ENCODE data around the gene GFPT2.

GFPT2 gene

DNA sequence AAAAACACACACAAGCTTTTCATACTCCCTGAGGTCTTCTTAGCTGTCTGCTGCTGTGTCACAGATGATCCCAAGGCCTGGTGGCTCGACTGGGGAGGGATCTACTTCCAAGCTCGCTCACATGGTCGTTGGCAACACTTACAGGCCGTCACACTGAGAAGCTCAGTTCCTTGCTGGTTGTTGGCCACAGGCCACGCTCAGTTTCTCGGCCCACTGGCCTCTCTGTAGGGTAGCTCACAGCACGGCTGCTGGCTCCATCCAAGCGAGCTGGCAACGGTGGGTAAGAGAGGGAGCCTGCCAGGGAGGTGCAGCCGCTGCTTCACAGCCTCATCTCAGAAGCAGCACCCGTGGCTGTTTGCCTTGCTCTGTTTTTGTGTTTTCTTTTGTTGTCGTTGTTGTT, 43.8 kb upstream of the GFPT2 start:
- H3K27me3 ChIP-seq (ENCODE audit: insufficient read depth, low read length, poor library complexity): no peaks in the 10 kb centered on the region
- H3K18ac ChIP-seq (ENCODE audit: low read length): no peak overlapping the region
- no peaks in the 10 kb centered on the region for H3K79me1 ChIP-seq (ENCODE audit: low read length)
- H3K23ac ChIP-seq (ENCODE audit: low read length): no peak overlapping the region
- no peak overlapping the region for H2BK5ac ChIP-seq (ENCODE audit: low read length)
- no peaks in the 10 kb centered on the region for H3K36me3 ChIP-seq (ENCODE audit: control insufficient read depth, insufficient read depth, low read length)
- no peak overlapping the region for H4K8ac ChIP-seq (ENCODE audit: low read depth, low read length)
- H2BK15ac ChIP-seq (replicated peaks; ENCODE audit: low read depth): no peak overlapping the region
- no peak overlapping the region for H3K27ac ChIP-seq (ENCODE audit: low read depth, low read length)
- H3K4me3 ChIP-seq (ENCODE audit: low read length): no peak overlapping the region
- no peak overlapping the region for H3K4me2 ChIP-seq (ENCODE audit: low read length)
- no peak overlapping the region for H3K4ac ChIP-seq (ENCODE audit: low read depth, low read length)
- no peak overlapping the region for H4K5ac ChIP-seq (ENCODE audit: low read length)
- H3K4me1 ChIP-seq (ENCODE audit: control insufficient read depth, low read depth, low read length): no peaks in the 10 kb centered on the region
- no CpG with 5 or more reads among the region's 12 CpGs for WGBS (ENCODE audit: extremely low coverage, insufficient coverage, low lambda C conversion rate)
- no peaks in the 10 kb centered on the region for H3K79me2 ChIP-seq (ENCODE audit: control insufficient read depth, insufficient read depth, low read length)
- H2BK120ac ChIP-seq (ENCODE audit: low read depth, low read length): no peak overlapping the region
- no peak overlapping the region for H3K56ac ChIP-seq (ENCODE audit: low read length)
- DNase-seq: no peak
- no peak overlapping the region for H2AK5ac ChIP-seq (ENCODE audit: low read length)
- no peak overlapping the region for H3K9ac ChIP-seq (ENCODE audit: low read length)

- Histone ChIP-seq H3K4ac (ENCODE audit: low read depth, low read length) (no peak overlapping the region), H2BK15ac (replicated peaks; ENCODE audit: low read depth) (no peak overlapping the region), H3K4me1 (ENCODE audit: control insufficient read depth, low read depth, low read length) (no peaks in the 10 kb centered on the region), H3K9ac (ENCODE audit: low read length) (no peak overlapping the region), H2BK120ac (ENCODE audit: low read depth, low read length) (no peak overlapping the region), H4K5ac (ENCODE audit: low read length) (no peak overlapping the region), H4K8ac (ENCODE audit: low read depth, low read length) (no peak overlapping the region), H3K36me3 (ENCODE audit: control insufficient read depth, insufficient read depth, low read length) (no peaks in the 10 kb centered on the region), H3K23ac (ENCODE audit: low read length) (no peak overlapping the region), H3K27me3 (ENCODE audit: insufficient read depth, low read length, poor library complexity) (no peaks in the 10 kb centered on the region), H2AK5ac (ENCODE audit: low read length) (no peak overlapping the region), H3K4me3 (ENCODE audit: low read length) (no peak overlapping the region), H3K79me2 (ENCODE audit: control insufficient read depth, insufficient read depth, low read length) (no peaks in the 10 kb centered on the region), H3K79me1 (ENCODE audit: low read length) (no peaks in the 10 kb centered on the region), H3K4me2 (ENCODE audit: low read length) (no peak overlapping the region), H3K18ac (ENCODE audit: low read length) (no peak overlapping the region), H2BK5ac (ENCODE audit: low read length) (no peak overlapping the region), H3K27ac (ENCODE audit: low read depth, low read length) (no peak overlapping the region), H3K56ac (ENCODE audit: low read length) (no peak overlapping the region)
- WGBS (ENCODE audit: extremely low coverage, insufficient coverage, low lambda C conversion rate): no CpG with 5 or more reads among the region's 16 CpGs
- DNase-seq: no peak
Measured at GRCh38 chr5:180395540-180396274, 42.6 kb upstream of the GFPT2 start.

DNA sequence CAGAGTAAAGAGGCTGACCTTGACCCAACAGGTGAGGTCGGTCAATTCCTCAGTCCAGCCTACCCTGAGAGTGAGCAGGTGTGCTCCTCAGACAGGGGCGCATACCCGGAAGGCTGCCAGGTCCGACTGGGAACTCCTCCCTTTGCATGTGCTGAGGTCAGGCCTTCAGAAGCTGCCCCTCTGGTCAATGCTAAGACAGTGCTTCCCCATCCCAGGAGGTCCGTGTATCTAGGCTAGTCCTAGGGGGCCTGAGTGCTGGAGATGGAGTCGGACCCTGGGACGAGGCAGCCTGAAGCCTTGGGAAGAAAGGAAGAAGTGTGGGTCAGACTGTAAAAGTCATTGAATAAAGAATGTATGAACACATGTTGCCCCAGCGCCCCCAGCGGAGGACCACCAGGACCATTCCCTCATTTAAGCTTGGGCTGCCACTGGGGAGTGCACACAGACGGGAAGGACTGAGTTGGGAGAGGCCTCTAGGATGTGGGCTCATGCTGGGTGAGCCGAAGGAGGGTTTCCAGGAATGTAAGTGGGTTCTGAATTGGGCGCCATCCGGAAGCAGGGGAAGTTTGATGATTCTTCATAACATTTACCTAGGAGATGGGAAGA, 41.0 kb upstream of the GFPT2 start:
- Histone ChIP-seq H2BK15ac (replicated peaks; ENCODE audit: low read depth) (no peak overlapping the region), H3K4me1 (ENCODE audit: control insufficient read depth, low read depth, low read length) (no peaks in the 10 kb centered on the region), H3K4ac (ENCODE audit: low read depth, low read length) (no peak overlapping the region), H3K27ac (ENCODE audit: low read depth, low read length) (no peak overlapping the region), H4K5ac (ENCODE audit: low read length) (no peak overlapping the region), H3K27me3 (ENCODE audit: insufficient read depth, low read length, poor library complexity) (no peaks in the 10 kb centered on the region), H3K79me2 (ENCODE audit: control insufficient read depth, insufficient read depth, low read length) (no peaks in the 10 kb centered on the region), H3K56ac (ENCODE audit: low read length) (no peak overlapping the region), H3K18ac (ENCODE audit: low read length) (no peak overlapping the region), H2BK5ac (ENCODE audit: low read length) (no peak overlapping the region), H3K36me3 (ENCODE audit: control insufficient read depth, insufficient read depth, low read length) (no peaks in the 10 kb centered on the region), H4K8ac (ENCODE audit: low read depth, low read length) (no peak overlapping the region), H3K4me3 (ENCODE audit: low read length) (no peak overlapping the region), H2AK5ac (ENCODE audit: low read length) (no peak overlapping the region), H2BK120ac (ENCODE audit: low read depth, low read length) (no peak overlapping the region), H3K79me1 (ENCODE audit: low read length) (no peaks in the 10 kb centered on the region), H3K23ac (ENCODE audit: low read length) (no peak overlapping the region), H3K9ac (ENCODE audit: low read length) (no peak overlapping the region), H3K4me2 (ENCODE audit: low read length) (no peak overlapping the region)
- no CpG with 5 or more reads among the region's 13 CpGs for WGBS (ENCODE audit: extremely low coverage, insufficient coverage, low lambda C conversion rate)
- DNase-seq: peak; percentile 24

DNA sequence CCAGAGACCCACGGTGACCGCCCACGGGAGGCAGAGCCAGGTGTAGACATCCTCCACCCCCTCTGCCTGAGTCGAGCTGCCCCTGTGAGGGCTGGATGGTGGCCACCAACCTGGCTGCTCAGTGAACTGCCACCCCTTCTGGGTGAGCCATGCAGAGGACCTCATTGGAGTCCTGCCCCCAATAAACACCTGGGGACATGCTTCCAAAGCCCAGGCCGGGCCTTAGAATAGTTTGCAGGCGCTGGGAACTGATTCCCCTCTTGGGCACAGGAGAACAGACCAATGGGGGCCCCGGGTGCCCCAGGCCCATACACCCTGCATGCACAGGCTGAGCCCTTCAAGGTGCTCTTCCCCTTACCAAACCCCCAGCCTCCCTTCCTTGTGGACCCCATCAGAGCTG, 38.1 kb upstream of the GFPT2 start:
- Histone ChIP-seq H4K5ac (ENCODE audit: low read length) (no peak overlapping the region), H4K8ac (ENCODE audit: low read depth, low read length) (no peak overlapping the region), H3K56ac (ENCODE audit: low read length) (no peak overlapping the region), H3K4ac (ENCODE audit: low read depth, low read length) (no peak overlapping the region), H3K27ac (ENCODE audit: low read depth, low read length) (no peak overlapping the region), H3K79me2 (ENCODE audit: control insufficient read depth, insufficient read depth, low read length) (no peaks in the 10 kb centered on the region), H3K9ac (ENCODE audit: low read length) (no peak overlapping the region), H2BK15ac (replicated peaks; ENCODE audit: low read depth) (no peak overlapping the region), H2AK5ac (ENCODE audit: low read length) (no peak overlapping the region), H3K36me3 (ENCODE audit: control insufficient read depth, insufficient read depth, low read length) (no peaks in the 10 kb centered on the region), H2BK120ac (ENCODE audit: low read depth, low read length) (no peak overlapping the region), H3K23ac (ENCODE audit: low read length) (no peak overlapping the region), H2BK5ac (ENCODE audit: low read length) (no peak overlapping the region), H3K4me2 (ENCODE audit: low read length) (no peak overlapping the region), H3K4me3 (ENCODE audit: low read length) (no peak overlapping the region), H3K18ac (ENCODE audit: low read length) (no peak overlapping the region), H3K4me1 (ENCODE audit: control insufficient read depth, low read depth, low read length) (no peaks in the 10 kb centered on the region), H3K79me1 (ENCODE audit: low read length) (no peaks in the 10 kb centered on the region), H3K27me3 (ENCODE audit: insufficient read depth, low read length, poor library complexity) (no peaks in the 10 kb centered on the region)
- no peak for DNase-seq
- no CpG with 5 or more reads among the region's 7 CpGs for WGBS (ENCODE audit: extremely low coverage, insufficient coverage, low lambda C conversion rate)

- Histone ChIP-seq H3K23ac (ENCODE audit: low read length) (no peak overlapping the region), H2BK5ac (ENCODE audit: low read length) (no peak overlapping the region), H3K27ac (ENCODE audit: low read depth, low read length) (no peak overlapping the region), H2AK5ac (ENCODE audit: low read length) (no peak overlapping the region), H3K4me3 (ENCODE audit: low read length) (no peak overlapping the region), H3K9ac (ENCODE audit: low read length) (no peak overlapping the region), H3K4ac (ENCODE audit: low read depth, low read length) (no peak overlapping the region), H3K79me2 (ENCODE audit: control insufficient read depth, insufficient read depth, low read length) (no peaks in the 10 kb centered on the region), H3K27me3 (ENCODE audit: insufficient read depth, low read length, poor library complexity) (no peaks in the 10 kb centered on the region), H3K79me1 (ENCODE audit: low read length) (no peaks in the 10 kb centered on the region), H3K4me2 (ENCODE audit: low read length) (no peak overlapping the region), H2BK15ac (replicated peaks; ENCODE audit: low read depth) (no peak overlapping the region), H3K36me3 (ENCODE audit: control insufficient read depth, insufficient read depth, low read length) (no peaks in the 10 kb centered on the region), H3K56ac (ENCODE audit: low read length) (no peak overlapping the region), H3K4me1 (ENCODE audit: control insufficient read depth, low read depth, low read length) (no peaks in the 10 kb centered on the region), H4K5ac (ENCODE audit: low read length) (no peak overlapping the region), H3K18ac (ENCODE audit: low read length) (no peak overlapping the region), H4K8ac (ENCODE audit: low read depth, low read length) (no peak overlapping the region), H2BK120ac (ENCODE audit: low read depth, low read length) (no peak overlapping the region)
- no CpG with 5 or more reads among the region's 15 CpGs for WGBS (ENCODE audit: extremely low coverage, insufficient coverage, low lambda C conversion rate)
- DNase-seq: no peak
Measured at GRCh38 chr5:180390441-180391190, 37.5 kb upstream of the GFPT2 start.
